HG03439 (cell line): ENCODE measurements around the gene CFAP70.
A peak's percentile ranks its signal among the peaks of the same experiment; 100 is the strongest.
"Not testable (repeated sequence)": the region's sequence is repeated elsewhere in the genome, so short reads cannot be mapped to it uniquely, and the experiment has no call there.

ENCODE experiments used
- ATAC-seq: cut with Tn5 transposase; IDR thresholded peaks from one replicate; pipeline ENCODE4 v1.9.1; 2021; ENCODE audit warnings: mild to moderate bottlenecking, moderate library complexity; ENCODE audit not compliant: unreplicated experiment

CFAP70 gene

DNA sequence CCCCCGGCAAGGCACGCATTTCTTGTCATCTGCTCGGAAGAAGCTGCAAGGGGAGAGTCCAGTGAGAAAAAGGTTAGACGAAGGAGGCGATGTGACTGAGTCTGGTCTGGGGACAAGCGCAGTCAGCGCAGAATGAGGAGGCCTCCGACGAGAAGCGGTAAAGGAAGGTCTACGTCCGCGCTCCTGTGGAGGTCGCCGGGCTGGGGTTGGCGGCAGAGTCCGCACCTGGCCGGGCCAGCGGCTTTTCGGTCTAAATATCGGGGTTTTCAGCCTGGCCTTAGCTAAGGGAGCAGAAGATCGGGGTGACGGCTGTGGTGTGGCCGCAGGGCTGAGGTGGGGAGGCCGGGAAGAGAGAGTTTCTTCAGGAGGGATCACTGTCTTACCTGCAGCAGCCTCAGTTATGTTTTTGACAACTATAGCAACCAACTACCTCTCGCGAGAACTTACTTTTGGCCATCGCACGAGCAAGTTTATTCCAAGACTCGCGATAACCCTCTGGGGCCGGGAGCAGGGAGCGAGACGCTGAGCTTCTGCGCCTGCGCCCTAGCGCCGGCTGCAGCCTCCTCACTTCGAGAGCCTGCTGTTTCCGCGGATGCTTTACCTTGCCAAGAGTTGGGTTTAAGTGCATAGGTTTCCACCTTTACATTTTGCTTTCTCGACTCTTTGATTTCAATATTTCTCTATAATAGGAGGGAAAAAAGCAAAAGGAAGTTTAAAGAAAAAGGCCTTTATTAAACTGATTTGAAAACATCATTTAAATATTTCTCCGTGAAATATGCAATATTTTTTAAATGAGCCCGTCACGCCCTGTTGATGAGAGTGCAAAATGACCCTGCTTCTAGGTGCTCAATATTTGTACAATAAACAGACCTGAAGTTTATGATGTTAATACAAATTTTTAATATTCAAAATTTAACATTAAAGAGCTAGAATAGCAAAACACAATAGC, at the start of gene CFAP70:
TSS of gene CFAP70 (minus strand) at position 534 of the 949 bp plus-strand sequence. CDS start 4,068 bp downstream, outside the sequence.
- peak; percentile 94 for ATAC-seq

DNA sequence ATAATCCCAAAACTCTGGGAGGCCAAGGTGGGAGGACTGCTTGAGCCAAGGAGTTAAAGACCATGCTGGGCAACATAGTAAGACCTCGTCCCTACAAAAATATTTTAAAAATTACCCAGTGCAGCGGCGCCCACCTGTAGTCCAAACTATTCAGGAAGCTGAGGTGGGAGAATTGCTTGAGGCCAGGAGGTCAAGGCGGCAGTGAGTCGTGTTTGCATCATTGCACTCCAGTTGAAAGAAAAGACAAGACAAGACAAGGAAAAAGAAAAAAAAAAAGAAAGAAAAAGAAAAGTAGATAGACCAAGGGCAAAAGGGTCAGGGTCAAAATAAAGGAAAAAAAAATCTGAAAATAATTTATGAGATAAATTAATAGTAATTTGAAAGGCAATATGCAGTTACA, 49.4 kb upstream of the CFAP70 start:
- ATAC-seq: no peak

DNA sequence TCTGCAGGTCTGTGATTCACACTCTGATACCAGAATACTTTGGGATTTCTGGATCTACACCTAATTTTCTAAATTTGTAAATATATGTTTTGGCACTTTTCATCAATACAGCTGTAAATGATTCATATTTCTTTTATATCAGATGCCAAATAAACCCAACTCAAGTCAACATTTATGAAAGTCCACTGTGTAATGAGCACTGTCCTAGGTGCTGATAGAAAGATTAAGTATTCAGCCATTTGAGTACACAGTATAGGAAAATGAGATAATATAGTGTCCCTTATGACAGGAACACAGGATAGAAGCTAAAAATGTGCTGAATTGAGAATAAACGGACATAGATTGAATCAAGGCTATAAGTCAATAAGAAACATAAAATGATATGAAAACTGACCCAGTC, 48.8 kb upstream of the CFAP70 start:
- no peak for ATAC-seq

DNA sequence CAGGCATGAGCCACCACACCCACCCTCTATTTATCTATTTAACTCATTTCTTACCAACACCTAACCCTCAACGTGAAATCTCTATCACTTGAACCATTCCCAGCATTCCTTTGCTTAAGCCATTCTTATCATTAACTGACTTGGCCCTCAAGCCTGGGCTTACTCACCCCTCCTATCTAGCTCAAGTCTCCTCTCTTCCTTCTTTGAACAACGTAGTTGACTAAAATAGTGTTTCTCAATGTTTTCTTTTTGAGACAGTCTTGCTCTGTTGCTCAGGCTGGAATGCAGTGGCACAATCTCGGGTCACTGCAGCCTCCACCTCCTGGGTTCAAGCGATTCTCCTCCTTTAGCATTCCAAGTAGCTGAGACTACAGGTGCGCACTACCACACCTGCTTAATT, 48.2 kb upstream of the CFAP70 start:
- ATAC-seq: no peak

DNA sequence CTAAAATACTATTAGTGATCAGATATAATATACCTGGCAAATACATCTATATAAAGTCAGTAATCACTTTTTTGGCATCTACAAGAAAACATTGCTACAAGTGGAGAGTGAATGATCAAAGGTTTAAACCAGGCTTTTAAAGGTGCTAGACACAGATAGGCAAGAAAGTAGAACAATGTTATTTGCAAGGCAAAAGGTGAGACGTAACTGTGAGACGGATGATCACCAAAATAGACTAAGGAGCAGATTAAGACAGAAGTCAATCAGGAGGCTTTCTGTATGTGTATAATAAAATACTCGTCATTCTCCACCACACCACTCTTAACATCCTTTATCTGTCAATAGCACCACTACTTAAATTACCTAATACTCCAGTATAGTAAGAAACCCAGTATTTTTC, 46.9 kb upstream of the CFAP70 start:
- no peak for ATAC-seq

DNA sequence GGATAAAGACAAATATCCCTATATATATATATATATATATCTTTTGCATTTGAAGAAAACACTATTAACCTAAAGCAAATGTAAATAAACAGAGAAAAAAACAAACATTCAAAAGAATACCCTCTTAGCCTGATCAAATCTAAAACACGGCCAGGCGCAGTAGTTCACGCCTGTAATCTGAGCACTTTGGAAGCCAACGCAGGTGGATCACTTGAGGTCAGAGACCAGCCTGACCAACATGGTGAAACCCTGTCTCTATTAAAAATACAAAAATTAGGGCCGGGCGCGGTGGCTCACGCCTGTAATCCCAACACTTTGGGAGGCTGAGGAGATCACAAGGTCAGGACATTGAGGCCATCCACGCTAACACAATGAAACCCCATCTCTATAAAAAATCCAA, 46.0 kb upstream of the CFAP70 start:
- ATAC-seq: no peak

DNA sequence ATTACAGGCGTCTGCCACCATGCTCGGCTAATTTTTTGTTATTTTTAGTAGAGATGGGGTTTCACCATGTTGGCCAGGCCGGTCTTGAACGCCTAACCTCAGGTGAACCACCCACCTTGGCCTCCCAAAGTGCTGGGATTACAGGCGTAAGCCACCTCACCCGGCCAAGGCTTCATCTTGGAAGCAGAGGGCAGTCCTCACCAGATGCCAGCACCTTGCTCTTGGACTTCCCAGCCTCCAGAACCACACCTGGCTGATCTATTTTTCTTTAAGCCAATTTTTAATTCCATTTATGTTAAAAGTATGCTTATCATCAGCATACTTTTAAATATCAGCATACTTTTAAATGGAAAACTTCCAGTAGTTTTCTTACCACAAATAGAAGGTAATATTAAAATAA, 43.0 kb upstream of the CFAP70 start:
- no peak for ATAC-seq

DNA sequence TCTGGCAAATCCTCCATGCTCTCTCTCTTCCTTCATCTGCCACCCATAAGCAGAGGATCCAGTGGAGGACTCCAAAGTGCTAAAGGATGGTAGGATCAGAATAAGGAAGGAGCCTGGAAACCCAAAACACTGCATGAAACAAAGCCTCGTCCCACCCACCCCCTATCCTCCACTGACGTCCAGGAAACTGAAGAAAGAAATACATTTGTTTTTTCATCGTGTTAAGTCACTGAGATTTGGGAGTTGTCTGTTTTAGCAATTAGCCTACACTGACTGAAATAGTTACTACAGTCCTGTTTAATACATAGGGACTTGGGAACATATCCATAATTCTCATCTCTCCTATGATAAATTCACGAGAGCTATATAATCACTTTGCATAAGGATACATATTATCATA, 40.4 kb upstream of the CFAP70 start:
- no peak for ATAC-seq

DNA sequence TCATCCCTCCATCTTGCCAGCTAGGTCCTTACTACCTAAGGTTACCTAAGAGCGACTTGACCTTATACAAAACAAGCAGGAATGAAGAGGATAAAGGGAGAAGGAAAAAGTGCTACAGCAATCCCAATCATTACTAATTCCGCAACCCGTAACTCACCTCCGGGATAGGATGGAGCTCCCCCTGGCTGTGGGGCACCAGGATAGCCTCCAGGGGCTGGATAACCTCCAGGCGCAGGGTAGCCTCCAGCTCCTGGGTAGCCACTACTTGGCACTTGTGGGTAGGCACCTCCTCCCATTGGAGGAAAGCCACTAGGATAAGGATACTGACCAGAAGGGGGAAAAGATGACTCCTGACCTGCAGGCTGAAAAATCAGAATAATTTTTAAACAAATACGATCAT, 39.4 kb upstream of the CFAP70 start:
- no peak for ATAC-seq

DNA sequence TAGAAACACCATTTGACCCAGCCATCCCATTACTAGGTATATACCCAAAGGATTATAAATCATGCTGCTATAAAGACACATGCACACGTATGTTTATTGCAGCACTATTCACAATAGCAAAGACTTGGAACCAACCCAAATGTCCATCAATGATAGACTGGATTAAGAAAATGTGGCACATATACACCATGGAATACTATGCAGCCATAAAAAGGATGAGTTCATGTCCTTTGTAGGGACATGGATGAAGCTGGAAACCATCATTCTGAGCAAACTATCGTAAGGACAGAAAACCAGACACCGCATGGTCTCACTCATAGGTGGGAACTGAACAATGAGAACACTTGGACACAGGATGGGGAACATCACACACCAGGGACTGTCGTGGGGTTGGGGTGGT, 35.7 kb upstream of the CFAP70 start:
- not testable (repeated sequence) for ATAC-seq

DNA sequence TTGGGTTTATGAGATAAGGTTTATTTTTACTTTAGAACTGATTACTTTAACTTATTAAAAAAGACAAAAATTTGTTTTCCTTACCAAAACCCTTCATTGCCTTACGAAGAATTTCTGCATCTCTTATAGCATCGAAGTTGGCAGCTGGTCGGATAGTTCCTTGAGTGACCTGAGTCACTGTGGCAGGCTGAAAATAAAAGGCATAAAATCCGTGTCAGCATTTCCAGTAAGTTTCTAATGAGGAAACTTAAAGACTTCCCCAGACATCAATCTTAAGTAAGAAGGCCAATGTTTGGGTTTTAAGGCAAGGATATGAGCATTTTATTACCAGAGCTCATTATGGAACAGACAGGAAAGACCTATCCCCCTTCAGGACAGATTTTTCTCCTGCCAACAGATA, 29.6 kb upstream of the CFAP70 start:
- ATAC-seq: no peak

DNA sequence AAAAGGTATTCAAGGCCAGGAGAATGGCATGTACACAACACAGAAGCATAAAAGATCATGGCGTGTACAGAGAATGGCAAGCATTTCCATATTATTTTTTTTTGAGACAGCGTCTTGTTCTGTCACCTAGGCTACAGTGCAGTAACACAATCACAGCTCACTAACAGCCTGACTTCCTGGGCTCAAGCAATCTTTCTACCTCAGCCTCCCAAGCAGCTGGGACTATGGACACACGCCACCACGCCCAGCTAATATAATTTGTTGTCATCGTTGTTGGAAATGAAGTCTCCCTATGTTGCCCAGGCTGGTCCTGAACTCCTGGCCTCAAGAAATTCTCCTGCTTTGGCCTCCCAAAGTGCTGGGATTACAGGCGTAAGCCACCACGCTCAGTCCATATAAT, 27.9 kb upstream of the CFAP70 start:
- ATAC-seq: no peak

DNA sequence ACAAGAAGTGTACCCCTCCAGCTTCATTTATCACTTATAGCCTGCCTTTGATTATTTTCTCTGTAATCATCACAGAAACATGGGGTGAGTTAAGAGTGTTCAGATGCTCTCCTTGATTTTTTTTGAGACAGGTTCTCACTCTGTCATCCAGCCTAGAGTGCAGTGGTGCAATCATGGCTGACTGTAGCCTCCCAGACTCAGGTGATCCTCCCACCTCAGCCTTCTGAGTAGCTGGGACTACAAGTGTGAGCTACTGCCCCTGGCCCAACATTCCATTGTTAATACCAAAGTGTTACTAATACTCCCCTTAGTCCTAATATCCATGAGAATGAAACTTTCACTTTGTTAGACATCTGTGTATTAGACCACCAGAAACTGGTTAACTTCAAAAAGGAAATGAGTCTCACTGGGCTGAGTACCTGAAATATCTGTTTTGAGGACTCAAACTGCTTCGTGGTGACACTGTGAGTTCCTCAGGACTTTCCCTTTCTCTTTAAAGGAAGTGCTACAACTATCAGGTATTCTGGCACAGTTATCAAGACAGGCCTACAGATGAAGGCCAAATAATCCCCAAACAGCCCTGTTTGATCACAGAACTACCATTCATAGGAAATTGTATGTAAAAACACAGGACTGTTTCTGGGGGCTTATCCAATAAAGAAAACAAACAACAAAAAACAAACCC, 20.5 kb upstream of the CFAP70 start:
- no peak for ATAC-seq

DNA sequence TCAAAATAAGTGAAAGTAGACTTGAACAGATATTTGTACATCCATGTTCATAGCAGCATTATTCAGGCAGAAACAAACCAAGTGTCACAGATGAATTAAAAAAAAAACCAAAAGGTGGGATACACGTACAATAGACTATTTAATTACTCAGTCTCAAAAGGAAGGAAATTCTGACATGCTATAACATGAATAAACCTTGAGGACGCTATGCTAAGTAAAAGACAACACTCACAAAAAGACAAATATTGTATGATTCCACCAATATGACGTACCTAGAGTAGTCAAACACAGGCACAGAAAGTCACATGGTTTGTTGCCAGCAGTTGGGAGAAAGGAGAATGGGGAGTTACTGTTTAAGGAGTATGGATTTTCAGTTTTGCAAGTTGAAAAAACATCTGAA, 18.0 kb upstream of the CFAP70 start:
- ATAC-seq: no peak

DNA sequence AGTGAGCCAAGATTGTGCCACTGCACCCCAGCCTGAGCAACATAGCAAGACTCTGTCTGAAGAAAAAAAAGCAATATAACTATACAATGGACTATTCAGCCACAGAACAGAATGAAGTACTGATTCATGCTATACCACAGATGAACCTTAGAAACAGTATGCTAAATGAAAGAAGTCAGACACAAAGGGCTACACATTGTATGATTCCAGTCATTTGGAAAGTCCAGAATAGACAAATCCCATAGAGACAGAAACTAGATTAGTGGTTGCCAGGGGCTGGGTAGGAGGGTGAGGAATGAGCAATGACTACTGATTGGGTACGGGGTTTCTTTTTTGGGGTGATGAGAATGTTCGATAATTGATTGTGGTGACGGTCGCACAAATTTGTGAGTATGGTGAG, 9.6 kb upstream of the CFAP70 start:
- ATAC-seq: no peak

DNA sequence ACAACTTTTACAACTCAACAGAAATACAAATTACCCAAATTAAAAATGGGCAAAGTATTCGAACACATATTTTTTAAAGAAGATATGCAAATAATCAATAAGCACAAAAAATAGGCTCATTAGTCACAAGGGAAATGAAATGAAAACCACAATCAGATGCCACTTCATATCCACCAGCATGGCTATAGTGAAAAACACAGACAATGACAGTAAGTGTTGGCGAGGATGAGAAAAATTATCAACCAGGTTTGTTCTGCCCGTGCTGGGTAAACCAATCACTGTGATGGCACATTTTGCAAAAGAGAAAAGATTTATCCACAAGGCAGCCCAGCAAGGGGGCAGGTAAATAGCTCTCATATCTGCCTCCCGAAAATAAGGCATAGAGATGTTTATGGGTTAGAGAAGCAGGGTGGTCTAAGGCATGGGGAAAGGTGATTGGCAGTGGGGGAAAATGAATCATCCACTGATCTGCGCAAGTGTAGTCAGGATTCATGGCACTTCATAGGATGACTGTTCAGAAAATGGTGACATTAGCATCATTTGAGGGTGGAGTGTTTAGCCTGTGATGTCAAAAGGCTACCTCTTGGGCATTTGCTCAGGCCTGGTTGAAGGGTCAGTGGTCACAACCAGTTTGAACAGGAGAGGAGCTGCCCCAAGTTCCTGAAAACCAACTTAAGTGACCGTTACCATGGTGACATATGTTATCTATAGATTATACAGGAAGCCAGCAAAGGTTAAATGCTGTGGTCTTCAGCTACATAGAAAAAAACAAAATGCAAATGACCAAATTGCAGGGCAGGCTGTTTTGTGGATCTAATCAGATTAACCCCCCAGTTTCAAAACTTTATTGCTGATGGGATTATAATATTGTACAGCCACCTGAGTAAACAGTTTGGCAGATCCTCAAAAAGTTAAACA, 8.0 kb upstream of the CFAP70 start:
- no peak for ATAC-seq

DNA sequence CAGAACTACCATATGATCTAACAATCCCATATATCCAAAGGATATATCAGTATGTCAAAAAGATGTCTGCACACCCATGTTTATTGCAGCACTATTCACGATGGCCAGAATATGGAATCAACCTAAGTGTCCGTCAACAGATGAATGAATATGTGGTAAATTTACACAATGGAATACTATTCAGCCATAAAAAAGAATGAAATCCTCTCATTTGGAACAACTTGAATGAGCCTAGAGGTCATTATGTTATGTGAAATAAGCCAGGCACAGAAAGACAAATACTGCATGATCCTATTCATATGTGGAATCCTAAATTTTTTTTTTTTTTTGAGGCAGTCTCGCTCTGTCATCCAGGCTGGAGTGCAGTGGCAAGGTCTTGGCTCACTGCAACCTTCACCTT, 6.3 kb upstream of the CFAP70 start:
- no peak for ATAC-seq

DNA sequence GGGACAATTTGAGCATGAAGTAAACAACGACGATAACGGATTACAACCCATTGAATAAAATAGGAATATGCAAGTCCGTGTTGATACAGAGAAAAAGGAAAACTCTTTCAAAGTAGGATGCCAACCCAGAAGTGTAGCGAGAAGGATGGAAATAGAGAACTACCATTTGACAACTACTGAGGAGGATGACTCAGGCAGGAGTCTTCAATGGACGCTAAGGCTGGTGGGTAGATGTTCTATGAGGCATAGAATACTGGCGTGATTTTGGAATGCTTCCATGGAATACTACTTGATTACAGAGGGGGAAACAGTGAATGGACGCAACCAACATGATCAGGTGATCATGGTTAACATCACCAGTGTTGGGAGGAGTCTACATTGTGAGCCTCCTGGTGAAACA, 828 bp upstream of the CFAP70 start:
- no peak for ATAC-seq

DNA sequence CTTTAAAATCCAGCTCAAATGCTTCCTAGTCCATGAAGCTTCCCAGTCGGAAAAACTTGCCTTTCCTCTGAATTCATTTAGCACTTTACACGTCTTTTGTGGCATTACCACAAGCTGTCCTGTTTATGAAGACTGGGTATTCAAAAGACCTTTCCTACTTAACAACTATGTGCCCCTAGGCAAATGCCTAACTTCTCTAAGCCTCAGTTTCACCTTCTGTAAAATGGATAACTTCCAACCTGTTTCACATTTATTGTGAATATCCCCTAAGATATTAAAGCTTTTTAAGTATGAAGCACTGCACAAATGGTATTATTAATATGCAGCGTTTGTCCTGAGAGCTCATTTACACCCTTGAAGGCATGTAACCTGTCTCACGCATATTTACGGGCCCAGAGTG, 843 bp downstream of the CFAP70 start:
- no peak for ATAC-seq

DNA sequence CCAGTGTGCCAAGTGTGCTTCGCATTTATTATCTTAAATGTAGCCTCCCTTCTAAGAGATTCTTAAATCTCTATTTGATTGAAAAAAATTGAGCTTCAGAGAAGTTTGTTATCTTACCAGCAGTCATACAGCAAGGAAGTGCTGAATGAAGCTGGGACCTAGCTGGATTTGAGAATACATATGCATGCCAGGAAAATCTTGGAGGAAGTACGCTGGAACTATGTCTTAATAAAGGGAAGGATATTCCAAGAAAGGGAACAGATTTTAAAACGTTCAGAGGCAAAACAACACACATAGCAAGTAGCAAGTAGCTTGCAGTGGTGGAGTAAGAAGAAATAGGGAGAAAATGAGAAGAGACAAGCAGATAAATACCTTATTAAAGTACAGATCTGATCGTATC, 1.5 kb downstream of the CFAP70 start:
- no peak for ATAC-seq

DNA sequence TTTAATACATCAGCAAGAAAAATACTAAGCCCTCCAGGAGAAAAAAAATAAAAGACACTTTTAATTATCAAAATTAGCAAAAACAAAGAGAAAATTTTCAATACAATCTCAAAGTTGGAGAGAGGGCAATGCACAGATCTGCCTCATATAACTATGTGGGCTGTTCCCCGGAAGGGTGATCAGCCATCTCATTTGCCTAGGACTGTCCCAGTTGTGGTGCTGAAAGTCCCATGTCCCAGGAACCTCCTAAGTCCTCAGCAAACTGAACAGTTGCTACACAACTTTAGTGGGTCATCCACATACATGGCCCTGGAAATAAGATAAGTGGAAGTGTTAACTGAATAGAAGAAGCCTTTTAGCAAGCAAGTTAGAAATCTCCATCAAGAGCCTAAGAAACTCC, 14.4 kb downstream of the CFAP70 start:
- ATAC-seq: no peak
